Endothelial cell of umbilical vein (primary cell): ENCODE results near the gene ARHGAP42. TPM values are rescaled to one million over a fixed set of nuclear protein-coding genes. Genes with fewer than 3 reads are reported as not detected.

ENCODE experiments used
- BruUV-seq: library from RNA; stranded (reverse); fragments of 400-500 nt; replicated peaks from 2 replicates; lab custom pipeline; 2021; lab: Mats Ljungman, UMichigan
- CTCF ChIA-PET: fragments of 300-600, 350-600 bp; sonication (Branson Sonifier 250); formaldehyde crosslinking; loops from one replicate; lab custom pipeline; 2021; ENCODE audit warnings: antibody characterized with exemption, inconsistent platforms; lab: Charles Lee
- POLR2A ChIA-PET: fragments of 300-600, 350-600 bp; sonication (Branson Sonifier 250); formaldehyde crosslinking; loops from one replicate; lab custom pipeline; 2021; ENCODE audit warnings: antibody characterized with exemption, inconsistent platforms; lab: Charles Lee
- DNase-seq: peaks from one replicate; pipeline ENCODE4 v3.0.0-alpha.2; 2011; ENCODE audit warnings: low read depth, low spot score
- FAIRE-seq: peaks from 2 replicates; lab custom pipeline; 2011; peaks lifted over from hg19 to GRCh38; lab: Jason Lieb, UNC
- H2AFZ ChIP-seq: 2 replicates; pipeline ENCODE4 v1.6.0; 2012; ENCODE audit warnings: low read depth, low read length, control low read depth, inconsistent platforms
- H3K27ac ChIP-seq: 2 replicates; pipeline ENCODE4 v1.5.1; 2011; ENCODE audit warnings: low read depth, mild to moderate bottlenecking, control low read depth, low read length, moderate library complexity; ENCODE audit not compliant: insufficient read depth
- H3K27me3 ChIP-seq, 2 experiments: 2 replicates each; pipeline versions ENCODE4 v1.6.0 to v1.6.1; 2011; ENCODE audit warnings: low read length in 2 of 2, mixed read lengths in 1 of 2; ENCODE audit not compliant: control insufficient read depth in 2 of 2, insufficient read depth in 2 of 2
- H3K36me3 ChIP-seq, 2 experiments: 2 replicates in 1 of 2; 3 replicates in 1 of 2; pipeline ENCODE4 v1.5.1; 2011; ENCODE audit warnings: low read length in 2 of 2, mild to moderate bottlenecking in 1 of 2, moderate library complexity in 1 of 2; ENCODE audit not compliant: control insufficient read depth in 2 of 2, insufficient read depth in 2 of 2; ENCODE audit errors: extremely low read depth in 1 of 2
- H3K4me1 ChIP-seq: 3 replicates; pipeline ENCODE4 v1.5.1; 2011; ENCODE audit warnings: mild to moderate bottlenecking, low read length; ENCODE audit not compliant: control insufficient read depth, insufficient read depth; ENCODE audit errors: extremely low read depth
- H3K4me2 ChIP-seq: 2 replicates; pipeline ENCODE4 v1.6.1; 2011; ENCODE audit warnings: low read length, control low read depth, mixed read lengths; ENCODE audit not compliant: insufficient read depth
- H3K4me3 ChIP-seq, 3 experiments: fragments of 200-600 bp in 1 of 3; sonication (generic), shearing (Covaris generic) in 1 of 3; replicated peaks in 1 of 3; 2 replicates each; pipeline ENCODE4 v1.5.1; 2011 to 2016; ENCODE audit warnings: control low read depth in 3 of 3, low read length in 3 of 3, mild to moderate bottlenecking in 2 of 3, inconsistent platforms in 1 of 3, low read depth in 1 of 3, moderate library complexity in 1 of 3; ENCODE audit not compliant: insufficient read depth in 1 of 3
- H3K79me2 ChIP-seq: 2 replicates; pipeline ENCODE4 v1.6.0; 2012; ENCODE audit warnings: low read length, inconsistent platforms; ENCODE audit not compliant: control insufficient read depth, insufficient read depth
- H3K9ac ChIP-seq: replicated peaks from 2 replicates; pipeline ENCODE3; 2011; ENCODE audit warnings: low read length, control low read depth; ENCODE audit not compliant: insufficient read depth; ENCODE audit errors: extremely low read depth
- H3K9me1 ChIP-seq: replicated peaks from 3 replicates; pipeline ENCODE4 v1.6.0; 2011; ENCODE audit warnings: mild to moderate bottlenecking, low read length; ENCODE audit not compliant: control insufficient read depth, insufficient read depth; ENCODE audit errors: extremely low read depth
- H3K9me3 ChIP-seq: replicated peaks from 2 replicates; pipeline ENCODE4 v1.5.1; 2012; ENCODE audit warnings: low read length, inconsistent platforms; ENCODE audit not compliant: control insufficient read depth, insufficient read depth
- H4K20me1 ChIP-seq: replicated peaks from 2 replicates; pipeline ENCODE3; 2011; ENCODE audit warnings: mild to moderate bottlenecking, low read length; ENCODE audit not compliant: control insufficient read depth, insufficient read depth; ENCODE audit errors: extremely low read depth
- EZH2 ChIP-seq: IDR thresholded peaks from 2 replicates; pipeline ENCODE4 v1.6.1; 2012; ENCODE audit warnings: borderline replicate concordance, low read depth, mild to moderate bottlenecking, moderate library complexity, low read length, inconsistent platforms; ENCODE audit not compliant: severe bottlenecking
- FOS ChIP-seq: IDR thresholded peaks from 2 replicates; pipeline ENCODE4 v1.6.1; 2011; ENCODE audit warnings: mild to moderate bottlenecking, low read length, moderate library complexity, borderline replicate concordance; ENCODE audit not compliant: insufficient read depth
- GATA2 ChIP-seq: IDR thresholded peaks from 2 replicates; pipeline ENCODE4 v1.7.0; 2011; ENCODE audit warnings: low read depth, mild to moderate bottlenecking, moderate library complexity, mixed read lengths, low read length; ENCODE audit not compliant: insufficient read length, insufficient read depth
- JUN ChIP-seq: IDR thresholded peaks from 2 replicates; pipeline ENCODE4 v1.6.1; 2011; ENCODE audit warnings: borderline replicate concordance, low read depth; ENCODE audit not compliant: insufficient read length, insufficient read depth
- MYC ChIP-seq: IDR thresholded peaks from one replicate; pipeline ENCODE4 v1.6.1; 2011; ENCODE audit warnings: mild to moderate bottlenecking, low read depth, low read length
- POLR2A ChIP-seq: IDR thresholded peaks from 2 replicates; pipeline ENCODE4 v1.6.1; 2012; ENCODE audit warnings: low read depth, mild to moderate bottlenecking, control low read depth, low read length
- POLR2AphosphoS5 ChIP-seq: IDR thresholded peaks from 2 replicates; pipeline ENCODE4 v1.6.1; 2012; ENCODE audit warnings: low read depth, mild to moderate bottlenecking, control low read depth, low read length, moderate library complexity; ENCODE audit not compliant: insufficient read depth
- dilution Hi-C: fragments of 300-500 bp; cut with MboI; formaldehyde crosslinking; loops from one replicate; pipeline ENCODE4 v1.15.0; 2019; ENCODE audit warnings: low sequenced_read_pairs; ENCODE audit not compliant: extremely low pct_ligation_motif_present
- intact Hi-C: fragments of 100-400 bp; cut with micrococcal nuclease; formaldehyde crosslinking; loops from one replicate; pipeline ENCODE4 v1.10.0; 2022
- polyA plus RNA-seq, 4 experiments: library from polyadenylated mRNA; depleted of rRNA in 3 of 4; stranded (reverse) in 3 of 4; unstranded in 1 of 4; fragments of >200 nt; gene quantifications; 2 replicates each; pipeline versions ENCODE4 v1.2.1 to v1.2.3, GENCODE V29; 2011 to 2012; ENCODE audit warnings: missing spikeins in 1 of 4
- total RNA-seq: library from RNA; stranded (reverse); gene quantifications from 2 replicates; pipeline ENCODE4 v1.2.3, GENCODE V29; 2021
- TF ChIP-seq, protein P1 (sequence below): IDR thresholded peaks from 2 replicates; pipeline ENCODE4 v1.6.1; 2011; ENCODE audit not compliant: insufficient read depth, insufficient read length
- TF ChIP-seq, protein P2 (sequence below), 2 donors: IDR thresholded peaks; 1 replicate in 1 of 2; 2 replicates in 1 of 2; pipeline ENCODE4 v1.5.1; 2011; ENCODE audit warnings: low read length in 2 of 2, mild to moderate bottlenecking in 2 of 2, moderate library complexity in 2 of 2, control low read depth in 1 of 2, inconsistent platforms in 1 of 2, low read depth in 1 of 2; ENCODE audit not compliant: insufficient read depth in 1 of 2; ENCODE audit errors: extremely low read depth in 1 of 2

Gene ARHGAP42
- total and polyA plus RNA-seq, 2 donors (not counting 3 experiments of a cell fraction or from before 2014, with no cell fraction given), result 1.8 to 2.4 TPM

DNA sequence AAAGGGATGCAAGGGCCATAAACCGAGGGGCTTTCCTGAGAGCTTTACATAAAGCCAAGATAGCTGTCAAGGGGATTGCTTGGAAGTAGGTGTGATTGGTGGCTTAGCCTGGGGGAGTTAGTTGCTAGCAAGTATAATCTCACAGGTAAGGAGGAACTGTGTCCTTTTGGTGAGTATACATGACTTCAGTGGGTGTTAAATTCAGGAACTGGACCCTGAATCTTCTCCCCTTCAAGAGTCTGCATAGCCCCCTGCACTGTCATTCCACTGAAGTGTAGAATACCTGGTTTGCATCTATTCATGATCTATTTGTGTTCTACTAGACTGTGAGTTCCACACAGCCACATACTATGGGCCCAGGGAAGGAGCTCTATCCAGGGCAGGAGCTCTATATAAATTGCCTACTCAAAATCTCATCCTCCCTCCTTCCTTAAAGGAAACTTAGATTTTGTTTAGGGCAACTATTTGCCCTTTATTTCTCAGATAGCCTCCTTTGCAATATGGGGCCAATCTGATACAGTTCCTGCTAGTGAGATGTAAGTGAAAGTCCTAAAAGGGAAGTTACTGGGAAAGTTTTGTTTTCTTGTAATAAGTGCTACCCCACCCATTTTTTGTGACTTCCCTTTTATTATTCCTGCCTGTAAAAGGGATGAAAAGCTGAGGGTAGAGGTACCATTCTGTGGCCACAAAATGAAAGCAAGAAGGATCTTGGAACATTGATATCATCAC lies 322.0 kb downstream of the ARHGAP42 start:
- DNase-seq (no peak), FAIRE-seq (no peak)
- Histone ChIP-seq H3K4me1 (no peaks in the 10 kb centered on the region), H3K36me3 (no peaks in the 10 kb centered on the region), H3K79me2 (no peaks in the 10 kb centered on the region), H2AFZ (no peak overlapping the region), H3K27me3 (no peaks in the 10 kb centered on the region), H3K9me1 (no peaks in the 10 kb centered on the region), H3K9ac (no peak overlapping the region), H4K20me1 (no peaks in the 10 kb centered on the region), H3K4me2 (no peak overlapping the region), H3K27ac (no peak overlapping the region), H3K4me3 (no peak overlapping the region), H3K9me3 (no peaks in the 10 kb centered on the region)
- no TSS peak for BruUV-seq
- intact Hi-C loops (loop anchor here (10.0 kb wide), 1 partner anchor 1636 kb away; no protein-coding TSS in a partner anchor), dilution Hi-C loops (no loop called here)
- CTCF ChIA-PET, result no interaction called here
- no peak for TF ChIP-seq POLR2AphosphoS5
- no peak for TF ChIP-seq EZH2
- TF ChIP-seq JUN, result no peak
- POLR2A ChIA-PET, result no interaction called here

DNA sequence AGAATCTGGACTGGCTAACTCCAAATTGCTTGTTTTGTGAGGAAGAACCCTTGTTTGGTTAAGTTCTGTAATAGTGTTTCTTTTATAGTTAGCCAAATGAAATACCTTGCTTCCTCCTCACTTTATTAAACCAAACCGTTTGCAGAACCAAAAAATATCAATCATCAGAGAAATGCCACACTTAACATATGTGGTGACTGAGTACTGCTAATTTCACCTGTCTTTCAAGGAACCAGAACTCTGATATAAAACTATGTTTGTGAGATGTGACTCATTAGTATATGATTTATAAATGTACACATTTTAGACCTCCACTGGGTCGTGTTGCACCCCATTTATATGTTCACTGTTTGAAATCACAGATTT lies 322.6 kb downstream of the ARHGAP42 start:
- no peaks in the 10 kb centered on the region for H3K9me3 ChIP-seq
- H3K79me2 ChIP-seq, result no peaks in the 10 kb centered on the region
- intact Hi-C loops, result loop anchor here (10.0 kb wide), 1 partner anchor 1635 kb away; no protein-coding TSS in a partner anchor
- no peak overlapping the region for H3K4me3 ChIP-seq
- no peaks in the 10 kb centered on the region for H3K9me1 ChIP-seq
- no peaks in the 10 kb centered on the region for H4K20me1 ChIP-seq
- no peak overlapping the region for H3K4me2 ChIP-seq
- no peaks in the 10 kb centered on the region for H3K27me3 ChIP-seq
- ChIA-PET CTCF (interaction anchor here (1.0 kb wide), 1 partner anchor 9 kb away, joined by 3 read pairs; no protein-coding TSS in a partner anchor), POLR2A (no interaction called here)
- dilution Hi-C loops, result no loop called here
- BruUV-seq, result no TSS peak
- FAIRE-seq (no peak), DNase-seq (no peak)
- no peaks in the 10 kb centered on the region for H3K36me3 ChIP-seq
- H3K9ac ChIP-seq, result no peak overlapping the region
- H2AFZ ChIP-seq, result no peak overlapping the region
- no peak for TF ChIP-seq FOS
- no peak for TF ChIP-seq MYC
- no peak for TF ChIP-seq POLR2AphosphoS5
- no peak for TF ChIP-seq POLR2A
- TF ChIP-seq, protein P1, sequence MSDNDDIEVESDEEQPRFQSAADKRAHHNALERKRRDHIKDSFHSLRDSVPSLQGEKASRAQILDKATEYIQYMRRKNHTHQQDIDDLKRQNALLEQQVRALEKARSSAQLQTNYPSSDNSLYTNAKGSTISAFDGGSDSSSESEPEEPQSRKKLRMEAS, result no peak
- no peak for TF ChIP-seq EZH2
- no peak for TF ChIP-seq GATA2
- TF ChIP-seq JUN, result no peak
- TF ChIP-seq, protein P2, sequence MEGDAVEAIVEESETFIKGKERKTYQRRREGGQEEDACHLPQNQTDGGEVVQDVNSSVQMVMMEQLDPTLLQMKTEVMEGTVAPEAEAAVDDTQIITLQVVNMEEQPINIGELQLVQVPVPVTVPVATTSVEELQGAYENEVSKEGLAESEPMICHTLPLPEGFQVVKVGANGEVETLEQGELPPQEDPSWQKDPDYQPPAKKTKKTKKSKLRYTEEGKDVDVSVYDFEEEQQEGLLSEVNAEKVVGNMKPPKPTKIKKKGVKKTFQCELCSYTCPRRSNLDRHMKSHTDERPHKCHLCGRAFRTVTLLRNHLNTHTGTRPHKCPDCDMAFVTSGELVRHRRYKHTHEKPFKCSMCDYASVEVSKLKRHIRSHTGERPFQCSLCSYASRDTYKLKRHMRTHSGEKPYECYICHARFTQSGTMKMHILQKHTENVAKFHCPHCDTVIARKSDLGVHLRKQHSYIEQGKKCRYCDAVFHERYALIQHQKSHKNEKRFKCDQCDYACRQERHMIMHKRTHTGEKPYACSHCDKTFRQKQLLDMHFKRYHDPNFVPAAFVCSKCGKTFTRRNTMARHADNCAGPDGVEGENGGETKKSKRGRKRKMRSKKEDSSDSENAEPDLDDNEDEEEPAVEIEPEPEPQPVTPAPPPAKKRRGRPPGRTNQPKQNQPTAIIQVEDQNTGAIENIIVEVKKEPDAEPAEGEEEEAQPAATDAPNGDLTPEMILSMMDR (IDR thresholded peaks at IDR 0.05; ENCODE audit: extremely low read depth in 1 of 2, insufficient read depth in 1 of 2, low read depth in 1 of 2, low read length in 2 of 2), result no peak
- H3K4me1 ChIP-seq, result no peaks in the 10 kb centered on the region
- H3K27ac ChIP-seq, result no peak overlapping the region
